Memory B cell (primary cell): ENCODE results near the gene TSC22D4.

Experiments used
- ATAC-seq: fragments of 150-1000 bp; cut with Tn5 transposase; 2 replicates; pipeline ENCODE4 v1.10.0; 2021; ENCODE audit warnings: low read depth, mild to moderate bottlenecking, moderate library complexity
- DNase-seq, 2 donors: peaks; one replicate each; pipeline ENCODE4 v3.0.0; 2022; ENCODE audit warnings: low spot score in 2 of 2
- H3K27ac Mint-ChIP-seq: one replicate; pipeline ENCODE4 v1.8.0; 2022; ENCODE audit warnings: mild to moderate bottlenecking, moderate library complexity, mixed read lengths
- H3K27me3 Mint-ChIP-seq: one replicate; pipeline ENCODE4 v1.8.0; 2022; ENCODE audit warnings: mixed read lengths
- H3K36me3 Mint-ChIP-seq: one replicate; pipeline ENCODE4 v1.8.0; 2022; ENCODE audit warnings: mild to moderate bottlenecking, mixed read lengths
- H3K4me1 Mint-ChIP-seq: one replicate; pipeline ENCODE4 v1.8.0; 2022; ENCODE audit warnings: mixed read lengths
- H3K4me3 Mint-ChIP-seq: one replicate; pipeline ENCODE4 v1.8.0; 2022; ENCODE audit warnings: mild to moderate bottlenecking, moderate library complexity, mixed read lengths
- H3K9me3 Mint-ChIP-seq: one replicate; pipeline ENCODE4 v1.8.0; 2022; ENCODE audit warnings: mixed read lengths

TSC22D4 gene

GRCh38 chr7:100486753-100487446 lies 7.9 kb upstream of the TSC22D4 start:
- Mint-ChIP-seq H3K9me3 (no peaks in the 10 kb centered on the region), H3K4me1 (peaks cover 10% of the 10 kb centered on the region), H3K27me3 (peaks cover 10% of the 10 kb centered on the region), H3K27ac (no peak overlapping the region), H3K36me3 (no peaks in the 10 kb centered on the region), H3K4me3 (no peak overlapping the region)
- ATAC-seq (no peak), DNase-seq (no peak)

- Mint-ChIP-seq H3K27me3 (peaks cover 10% of the 10 kb centered on the region), H3K4me1 (peaks cover 10% of the 10 kb centered on the region), H3K4me3 (no peak overlapping the region), H3K36me3 (no peaks in the 10 kb centered on the region), H3K9me3 (no peaks in the 10 kb centered on the region), H3K27ac (no peak overlapping the region)
- ATAC-seq (no peak), DNase-seq (no peak)
These were observed 7.2 kb upstream of the TSC22D4 start for GRCh38 chr7:100486111-100486636.

GRCh38 chr7:100485471-100485876 lies 6.5 kb upstream of the TSC22D4 start:
- no peak overlapping the region for H3K27ac Mint-ChIP-seq
- H3K9me3 Mint-ChIP-seq = no peaks in the 10 kb centered on the region
- DNase-seq (no peak), ATAC-seq (no peak)
- peaks cover 10% of the 10 kb centered on the region for H3K27me3 Mint-ChIP-seq
- H3K4me1 Mint-ChIP-seq = peaks cover 10% of the 10 kb centered on the region
- H3K4me3 Mint-ChIP-seq = no peak overlapping the region
- H3K36me3 Mint-ChIP-seq = no peaks in the 10 kb centered on the region

GRCh38 chr7:100484673-100485045 lies 5.6 kb upstream of the TSC22D4 start:
- no peak for DNase-seq
- no peaks in the 10 kb centered on the region for H3K9me3 Mint-ChIP-seq
- peaks cover 10% of the 10 kb centered on the region for H3K4me1 Mint-ChIP-seq
- H3K36me3 Mint-ChIP-seq = no peaks in the 10 kb centered on the region
- H3K27me3 Mint-ChIP-seq = peaks cover 6% of the 10 kb centered on the region
- no peak overlapping the region for H3K27ac Mint-ChIP-seq
- peak overlapping the region; percentile 30 for H3K4me3 Mint-ChIP-seq
- ATAC-seq = no peak

- DNase-seq = no peak
- peaks cover 3% of the 10 kb centered on the region for H3K27me3 Mint-ChIP-seq
- H3K4me1 Mint-ChIP-seq = peaks cover 7% of the 10 kb centered on the region
- no peaks in the 10 kb centered on the region for H3K9me3 Mint-ChIP-seq
- peak within 1 kb of the TSS; percentile 76 for H3K4me3 Mint-ChIP-seq
- ATAC-seq = peak; percentile 18
- H3K27ac Mint-ChIP-seq = no peak within 1 kb of the TSS
- H3K36me3 Mint-ChIP-seq = no peaks in the 10 kb centered on the region
These were observed 5.0 kb upstream of the TSC22D4 start, which contains the start of gene NYAP1 for GRCh38 chr7:100483722-100484672. NYAP1 (plus strand) TSS chr7:100483927; CDS start chr7:100485312, 1,385 bp downstream.

GRCh38 chr7:100483090-100483721 lies 4.2 kb upstream of the TSC22D4 start:
- H3K4me1 Mint-ChIP-seq = peaks cover 9% of the 10 kb centered on the region
- peak overlapping the region; percentile 76 for H3K4me3 Mint-ChIP-seq
- H3K36me3 Mint-ChIP-seq = no peaks in the 10 kb centered on the region
- peaks cover 3% of the 10 kb centered on the region for H3K27me3 Mint-ChIP-seq
- no peak overlapping the region for H3K27ac Mint-ChIP-seq
- peak; percentile 61 for ATAC-seq
- DNase-seq = peak; percentile 87 to 95
- H3K9me3 Mint-ChIP-seq = no peaks in the 10 kb centered on the region

- H3K9me3 Mint-ChIP-seq = no peaks in the 10 kb centered on the region
- no peak for ATAC-seq
- peaks cover 3% of the 10 kb centered on the region for H3K27me3 Mint-ChIP-seq
- DNase-seq = no peak
- no peak overlapping the region for H3K27ac Mint-ChIP-seq
- H3K4me1 Mint-ChIP-seq = peaks cover 11% of the 10 kb centered on the region
- H3K36me3 Mint-ChIP-seq = no peaks in the 10 kb centered on the region
- peak overlapping the region; percentile 76 for H3K4me3 Mint-ChIP-seq
These were observed 3.7 kb upstream of the TSC22D4 start for GRCh38 chr7:100482728-100483089.

- H3K36me3 Mint-ChIP-seq = peaks cover 3% of the 10 kb centered on the region
- no peak overlapping the region for H3K27ac Mint-ChIP-seq
- peaks cover 18% of the 10 kb centered on the region for H3K4me1 Mint-ChIP-seq
- H3K9me3 Mint-ChIP-seq = no peaks in the 10 kb centered on the region
- no peak for ATAC-seq
- peak overlapping the region; percentile 41 for H3K4me3 Mint-ChIP-seq
- H3K27me3 Mint-ChIP-seq = peaks cover 3% of the 10 kb centered on the region
- no peak for DNase-seq
These were observed 2.5 kb upstream of the TSC22D4 start for GRCh38 chr7:100481466-100481865.

GRCh38 chr7:100477871-100478267 lies 1.1 kb downstream of the TSC22D4 start:
- Mint-ChIP-seq H3K9me3 (no peaks in the 10 kb centered on the region), H3K27ac (peak overlapping the region; percentile 88), H3K4me1 (peaks cover 34% of the 10 kb centered on the region), H3K36me3 (peaks cover 10% of the 10 kb centered on the region), H3K27me3 (no peaks in the 10 kb centered on the region), H3K4me3 (peak overlapping the region; percentile 92)
- DNase-seq (no peak), ATAC-seq (no peak)

- peaks cover 33% of the 10 kb centered on the region for H3K4me1 Mint-ChIP-seq
- H3K36me3 Mint-ChIP-seq = peaks cover 10% of the 10 kb centered on the region
- peak overlapping the region; percentile 88 for H3K27ac Mint-ChIP-seq
- peak overlapping the region; percentile 92 for H3K4me3 Mint-ChIP-seq
- no peaks in the 10 kb centered on the region for H3K27me3 Mint-ChIP-seq
- no peak for ATAC-seq
- no peak for DNase-seq
- H3K9me3 Mint-ChIP-seq = no peaks in the 10 kb centered on the region
These were observed 1.8 kb downstream of the TSC22D4 start for GRCh38 chr7:100476903-100477870.

- DNase-seq (no peak), ATAC-seq (no peak)
- Mint-ChIP-seq H3K4me3 (peak overlapping the region; percentile 92), H3K27me3 (no peaks in the 10 kb centered on the region), H3K9me3 (no peaks in the 10 kb centered on the region), H3K36me3 (peaks cover 12% of the 10 kb centered on the region), H3K4me1 (peaks cover 36% of the 10 kb centered on the region), H3K27ac (peak overlapping the region; percentile 88)
These were observed 2.8 kb downstream of the TSC22D4 start for GRCh38 chr7:100476101-100476780.

- H3K4me1 Mint-ChIP-seq = peaks cover 36% of the 10 kb centered on the region
These were observed 3.5 kb downstream of the TSC22D4 start for GRCh38 chr7:100475549-100475948.

More at GRCh38 chr7:100475549-100475948, 3.5 kb downstream of the TSC22D4 start:
- Mint-ChIP-seq H3K36me3 (peaks cover 12% of the 10 kb centered on the region), H3K27me3 (no peaks in the 10 kb centered on the region), H3K27ac (peak overlapping the region; percentile 60), H3K9me3 (no peaks in the 10 kb centered on the region), H3K4me3 (peak overlapping the region; percentile 92)
- ATAC-seq = no peak
- DNase-seq = no peak
